Neural cell (in vitro differentiated cells): ENCODE results near the gene BCAN. TPM values are rescaled to one million over a fixed set of nuclear protein-coding genes. Genes with fewer than 3 reads are reported as not detected.

Experiments
- H2AFZ ChIP-seq: fragments of 200-600, 300-800 bp; sonication (generic), shearing (Covaris generic); 2 replicates; pipeline ENCODE4 v1.6.0; 2014; ENCODE audit warnings: low read depth, mild to moderate bottlenecking, antibody characterized with exemption, low read length, moderate library complexity
- H3F3A ChIP-seq: fragments of 200-600 bp; shearing (Covaris generic); 2 replicates; pipeline ENCODE4 v1.6.1; 2016; ENCODE audit warnings: mild to moderate bottlenecking, moderate library complexity, mixed read lengths, antibody characterized with exemption, low read length; ENCODE audit not compliant: insufficient read depth, poor library complexity, severe bottlenecking
- H3K27ac ChIP-seq: fragments of 200-600, 300-800 bp; sonication (generic), shearing (Covaris generic); 2 replicates; pipeline ENCODE4 v1.5.1; 2014; ENCODE audit warnings: mild to moderate bottlenecking, low read length, moderate library complexity
- H3K27me3 ChIP-seq: fragments of 300-800, 200-600 bp; sonication (generic), shearing (Covaris generic); 2 replicates; pipeline ENCODE4 v1.6.0; 2014; ENCODE audit warnings: mild to moderate bottlenecking, low read depth, low read length, moderate library complexity; ENCODE audit not compliant: insufficient read depth
- H3K36me3 ChIP-seq: fragments of 300-800, 200-600 bp; sonication (generic), shearing (Covaris generic); 2 replicates; pipeline ENCODE4 v1.5.1; 2014; ENCODE audit warnings: mild to moderate bottlenecking, antibody characterized with exemption, low read length, moderate library complexity; ENCODE audit not compliant: insufficient read depth
- H3K4me2 ChIP-seq: fragments of 300-800, 200-600 bp; sonication (generic), shearing (Covaris generic); 2 replicates; pipeline ENCODE4 v1.6.0; 2014; ENCODE audit warnings: mild to moderate bottlenecking, low read length
- H3K4me3 ChIP-seq: fragments of 300-800, 200-600 bp; sonication (generic), shearing (Covaris generic); 2 replicates; pipeline ENCODE4 v1.5.1; 2014; ENCODE audit warnings: mild to moderate bottlenecking, low read length, moderate library complexity
- H3K79me2 ChIP-seq: fragments of 200-600 bp; shearing (Covaris generic); replicated peaks from 2 replicates; pipeline ENCODE4 v1.6.0; 2014; ENCODE audit warnings: mild to moderate bottlenecking, low read length, moderate library complexity; ENCODE audit not compliant: insufficient read depth
- H3K9ac ChIP-seq: fragments of 300-800, 200-600 bp; sonication (generic), shearing (Covaris generic); 2 replicates; pipeline ENCODE4 v1.6.1; 2016; ENCODE audit warnings: mild to moderate bottlenecking, low read length, mixed read lengths
- H3K9me2 ChIP-seq: fragments of 200-600 bp; shearing (Covaris generic); 2 replicates; pipeline ENCODE4 v1.6.1; 2016; ENCODE audit warnings: mild to moderate bottlenecking, low read length, mixed read lengths; ENCODE audit not compliant: insufficient read depth
- H3K9me3 ChIP-seq: fragments of 200-600, 300-800 bp; sonication (generic), shearing (Covaris generic); 2 replicates; pipeline ENCODE4 v1.6.1; 2016; ENCODE audit warnings: mild to moderate bottlenecking, mixed run types, low read length, moderate library complexity, mixed read lengths
- H4K20me1 ChIP-seq: fragments of 200-600 bp; shearing (Covaris generic); 2 replicates; pipeline ENCODE4 v1.6.1; 2016; ENCODE audit warnings: mild to moderate bottlenecking, mixed run types; ENCODE audit not compliant: insufficient read depth
- EP300 ChIP-seq: fragments of 450-650 bp; conservative IDR thresholded peaks from 2 replicates; pipeline ENCODE4 v1.6.1; 2014; ENCODE audit warnings: antibody characterized with exemption, mild to moderate bottlenecking, moderate library complexity; ENCODE audit not compliant: poor library complexity, severe bottlenecking
- EZH2 ChIP-seq: fragments of 200-600, 300-800 bp; shearing (Covaris generic), sonication (generic); IDR thresholded peaks from 2 replicates; pipeline ENCODE4 v1.6.1; 2014; ENCODE audit warnings: antibody characterized with exemption, low read length, borderline replicate concordance, mild to moderate bottlenecking; ENCODE audit not compliant: insufficient read depth, poor library complexity, severe bottlenecking
- POLR2AphosphoS5 ChIP-seq: IDR thresholded peaks from 2 replicates; pipeline ENCODE4 v1.6.1; 2012
- RAD21 ChIP-seq: fragments of 450-650 bp; conservative IDR thresholded peaks from 2 replicates; pipeline ENCODE4 v1.6.1; 2014; ENCODE audit warnings: antibody characterized with exemption, mild to moderate bottlenecking, moderate library complexity
- SMC3 ChIP-seq: fragments of 450-650 bp; conservative IDR thresholded peaks from 2 replicates; pipeline ENCODE4 v1.6.1; 2014; ENCODE audit warnings: antibody characterized with exemption, mild to moderate bottlenecking, moderate library complexity; ENCODE audit not compliant: poor library complexity
- TAF1 ChIP-seq: IDR thresholded peaks from 2 replicates; pipeline ENCODE4 v1.6.1; 2012; ENCODE audit warnings: low read depth
- polyA plus RNA-seq: library from polyadenylated mRNA; depleted of rRNA; stranded (reverse); fragments of >200 nt; gene quantifications from 2 replicates; pipeline ENCODE4 v1.2.3, GENCODE V29; 2014
- TF ChIP-seq, protein P1 (sequence below): fragments of 450-650 bp; IDR thresholded peaks from 2 replicates; pipeline ENCODE4 v1.5.1; 2014; ENCODE audit warnings: antibody characterized with exemption, mild to moderate bottlenecking, moderate library complexity; ENCODE audit not compliant: poor library complexity, severe bottlenecking
- TF ChIP-seq, protein P2 (sequence below): IDR thresholded peaks from 2 replicates; pipeline ENCODE4 v1.6.1; 2012; ENCODE audit warnings: borderline replicate concordance

Gene BCAN
- polyA plus RNA-seq, 1 donor from 2014 or later, result not detected

DNA sequence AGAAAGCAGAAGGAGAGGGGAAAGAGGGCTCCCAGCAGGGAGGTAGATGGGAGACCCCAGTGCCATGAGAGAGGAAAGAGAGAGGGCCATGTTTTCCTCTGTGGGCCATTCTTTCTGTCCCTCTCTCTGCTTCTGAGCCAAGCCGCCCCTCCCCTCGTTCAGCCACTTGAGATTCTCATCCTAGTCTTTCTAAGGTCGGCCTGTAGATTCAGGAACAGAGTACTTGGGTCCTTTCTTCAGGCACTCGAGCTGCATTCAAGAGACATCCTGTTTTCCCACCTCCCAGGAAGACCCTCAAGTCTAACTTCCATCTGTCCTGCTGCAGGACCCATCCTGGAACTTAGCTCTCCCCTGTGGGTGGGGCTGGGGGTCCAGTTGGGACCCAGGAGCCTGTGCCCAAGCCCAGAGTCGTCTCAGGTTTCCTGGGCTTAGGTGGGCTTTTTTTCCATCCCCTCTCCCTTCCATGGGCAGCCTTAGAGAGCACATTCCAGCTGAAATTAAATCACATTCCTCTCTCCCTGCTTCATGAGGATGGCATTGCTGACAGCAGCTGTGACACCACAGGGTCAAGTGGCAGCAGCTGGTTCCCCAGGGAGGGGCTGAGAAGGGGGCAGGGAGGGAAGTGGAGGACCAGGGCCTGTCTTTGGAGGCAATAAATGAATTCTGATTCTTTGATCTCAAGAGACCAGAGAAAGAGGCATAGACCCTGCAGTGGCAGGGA lies 22.3 kb downstream of the BCAN start:
- no peaks in the 10 kb centered on the region for H4K20me1 ChIP-seq
- no peak overlapping the region for H3K27ac ChIP-seq
- no peaks in the 10 kb centered on the region for H3K36me3 ChIP-seq
- no peak overlapping the region for H2AFZ ChIP-seq
- no peak overlapping the region for H3K4me2 ChIP-seq
- no peaks in the 10 kb centered on the region for H3K9me2 ChIP-seq
- no peaks in the 10 kb centered on the region for H3K27me3 ChIP-seq
- H3K4me3 ChIP-seq, result no peak overlapping the region
- H3K9me3 ChIP-seq, result no peaks in the 10 kb centered on the region
- no peak overlapping the region for H3K9ac ChIP-seq
- no peaks in the 10 kb centered on the region for H3K79me2 ChIP-seq
- TF ChIP-seq EP300, result no peak
- TF ChIP-seq, protein P1, sequence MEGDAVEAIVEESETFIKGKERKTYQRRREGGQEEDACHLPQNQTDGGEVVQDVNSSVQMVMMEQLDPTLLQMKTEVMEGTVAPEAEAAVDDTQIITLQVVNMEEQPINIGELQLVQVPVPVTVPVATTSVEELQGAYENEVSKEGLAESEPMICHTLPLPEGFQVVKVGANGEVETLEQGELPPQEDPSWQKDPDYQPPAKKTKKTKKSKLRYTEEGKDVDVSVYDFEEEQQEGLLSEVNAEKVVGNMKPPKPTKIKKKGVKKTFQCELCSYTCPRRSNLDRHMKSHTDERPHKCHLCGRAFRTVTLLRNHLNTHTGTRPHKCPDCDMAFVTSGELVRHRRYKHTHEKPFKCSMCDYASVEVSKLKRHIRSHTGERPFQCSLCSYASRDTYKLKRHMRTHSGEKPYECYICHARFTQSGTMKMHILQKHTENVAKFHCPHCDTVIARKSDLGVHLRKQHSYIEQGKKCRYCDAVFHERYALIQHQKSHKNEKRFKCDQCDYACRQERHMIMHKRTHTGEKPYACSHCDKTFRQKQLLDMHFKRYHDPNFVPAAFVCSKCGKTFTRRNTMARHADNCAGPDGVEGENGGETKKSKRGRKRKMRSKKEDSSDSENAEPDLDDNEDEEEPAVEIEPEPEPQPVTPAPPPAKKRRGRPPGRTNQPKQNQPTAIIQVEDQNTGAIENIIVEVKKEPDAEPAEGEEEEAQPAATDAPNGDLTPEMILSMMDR, result no peak
- no peak for TF ChIP-seq RAD21
- no peak for TF ChIP-seq TAF1
- no peak for TF ChIP-seq EZH2
- no peak for TF ChIP-seq SMC3
- TF ChIP-seq, protein P2, sequence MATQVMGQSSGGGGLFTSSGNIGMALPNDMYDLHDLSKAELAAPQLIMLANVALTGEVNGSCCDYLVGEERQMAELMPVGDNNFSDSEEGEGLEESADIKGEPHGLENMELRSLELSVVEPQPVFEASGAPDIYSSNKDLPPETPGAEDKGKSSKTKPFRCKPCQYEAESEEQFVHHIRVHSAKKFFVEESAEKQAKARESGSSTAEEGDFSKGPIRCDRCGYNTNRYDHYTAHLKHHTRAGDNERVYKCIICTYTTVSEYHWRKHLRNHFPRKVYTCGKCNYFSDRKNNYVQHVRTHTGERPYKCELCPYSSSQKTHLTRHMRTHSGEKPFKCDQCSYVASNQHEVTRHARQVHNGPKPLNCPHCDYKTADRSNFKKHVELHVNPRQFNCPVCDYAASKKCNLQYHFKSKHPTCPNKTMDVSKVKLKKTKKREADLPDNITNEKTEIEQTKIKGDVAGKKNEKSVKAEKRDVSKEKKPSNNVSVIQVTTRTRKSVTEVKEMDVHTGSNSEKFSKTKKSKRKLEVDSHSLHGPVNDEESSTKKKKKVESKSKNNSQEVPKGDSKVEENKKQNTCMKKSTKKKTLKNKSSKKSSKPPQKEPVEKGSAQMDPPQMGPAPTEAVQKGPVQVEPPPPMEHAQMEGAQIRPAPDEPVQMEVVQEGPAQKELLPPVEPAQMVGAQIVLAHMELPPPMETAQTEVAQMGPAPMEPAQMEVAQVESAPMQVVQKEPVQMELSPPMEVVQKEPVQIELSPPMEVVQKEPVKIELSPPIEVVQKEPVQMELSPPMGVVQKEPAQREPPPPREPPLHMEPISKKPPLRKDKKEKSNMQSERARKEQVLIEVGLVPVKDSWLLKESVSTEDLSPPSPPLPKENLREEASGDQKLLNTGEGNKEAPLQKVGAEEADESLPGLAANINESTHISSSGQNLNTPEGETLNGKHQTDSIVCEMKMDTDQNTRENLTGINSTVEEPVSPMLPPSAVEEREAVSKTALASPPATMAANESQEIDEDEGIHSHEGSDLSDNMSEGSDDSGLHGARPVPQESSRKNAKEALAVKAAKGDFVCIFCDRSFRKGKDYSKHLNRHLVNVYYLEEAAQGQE, result no peak
- no peak for TF ChIP-seq POLR2AphosphoS5
- no peaks in the 10 kb centered on the region for H3F3A ChIP-seq

DNA sequence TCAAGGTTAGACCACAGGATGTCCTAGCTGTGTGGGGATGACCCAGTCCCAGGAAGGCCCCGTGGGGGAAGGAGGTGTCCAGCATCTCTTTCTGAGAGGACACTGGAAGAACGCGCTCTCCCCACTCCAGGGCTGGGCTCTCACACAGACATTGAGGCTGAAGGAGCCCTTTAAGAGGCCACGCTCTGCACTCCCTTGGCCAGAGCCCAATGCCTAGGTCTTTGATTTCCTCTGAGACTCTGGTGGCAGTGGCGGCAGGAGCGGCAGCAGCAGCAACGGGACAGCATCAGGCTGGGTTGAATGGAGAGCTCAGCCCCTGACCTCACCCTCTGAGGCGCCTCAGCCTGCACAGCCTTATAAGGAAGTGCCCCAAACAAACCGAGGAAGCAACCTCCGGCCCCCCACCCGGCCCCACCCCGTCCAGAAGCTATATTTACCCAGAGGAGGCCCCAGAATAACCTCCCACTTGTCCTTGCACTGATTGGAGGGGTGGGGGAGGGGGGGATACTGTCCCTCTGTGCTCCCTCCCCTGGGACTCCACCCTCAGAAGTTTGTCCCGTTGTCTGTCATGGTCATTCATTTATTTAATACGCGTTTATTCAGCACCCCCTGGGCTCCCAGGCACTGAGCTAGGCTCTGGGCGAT lies 23.0 kb downstream of the BCAN start:
- no peaks in the 10 kb centered on the region for H3K36me3 ChIP-seq
- no peak overlapping the region for H3K4me2 ChIP-seq
- H3K4me3 ChIP-seq, result no peak overlapping the region
- H3K79me2 ChIP-seq, result no peaks in the 10 kb centered on the region
- no peaks in the 10 kb centered on the region for H4K20me1 ChIP-seq
- TF ChIP-seq SMC3 (no peak), EZH2 (no peak)
- TF ChIP-seq, protein P2, result no peak
- no peak overlapping the region for H3K27ac ChIP-seq
- no peaks in the 10 kb centered on the region for H3K27me3 ChIP-seq
- H2AFZ ChIP-seq, result no peak overlapping the region
- H3K9ac ChIP-seq, result no peak overlapping the region
- no peaks in the 10 kb centered on the region for H3F3A ChIP-seq
- H3K9me2 ChIP-seq, result no peaks in the 10 kb centered on the region
- H3K9me3 ChIP-seq, result no peaks in the 10 kb centered on the region
